Activated naive CD8-positive, alpha-beta T cell treated with anti-CD3 and anti-CD28 coated beads, Interleukin-2, amount 10 ng/mL, durations not matched to agents 7 days and 5 days (primary cell): ENCODE measurements around the gene TNFAIP8L2. TPM values are rescaled to one million over a fixed set of nuclear protein-coding genes. Genes with fewer than 3 reads are reported as not detected.
"Not testable (repeated sequence)": the region's sequence is repeated elsewhere in the genome, so short reads cannot be mapped to it uniquely, and the experiment has no call there.

ENCODE experiments used
- ATAC-seq: fragments of 150-1000 bp; cut with Tn5 transposase; one replicate; pipeline ENCODE4 v1.10.0; 2021; ENCODE audit warnings: low read depth, moderate library complexity
- POLR2A ChIA-PET: fragments of 350-600 bp; sonication (Branson Sonifier 250); formaldehyde crosslinking; loops from one replicate; lab custom pipeline; 2021; ENCODE audit warnings: antibody characterized with exemption; lab: Charles Lee
- DNase-seq: peaks from one replicate; pipeline ENCODE4 v3.0.0; 2021
- H3K27ac Mint-ChIP-seq: one replicate; pipeline ENCODE4 v1.8.0; 2022; ENCODE audit warnings: mild to moderate bottlenecking, mixed read lengths
- H3K27me3 Mint-ChIP-seq: one replicate; pipeline ENCODE4 v1.8.0; 2022; ENCODE audit warnings: mild to moderate bottlenecking, moderate library complexity, mixed read lengths
- H3K36me3 Mint-ChIP-seq: one replicate; pipeline ENCODE4 v1.8.0; 2021; ENCODE audit warnings: mild to moderate bottlenecking, mixed read lengths
- H3K4me1 Mint-ChIP-seq: one replicate; pipeline ENCODE4 v1.8.0; 2021; ENCODE audit warnings: mixed read lengths
- H3K4me3 Mint-ChIP-seq: one replicate; pipeline ENCODE4 v1.8.0; 2022; ENCODE audit warnings: mild to moderate bottlenecking, moderate library complexity, mixed read lengths
- H3K9me3 Mint-ChIP-seq: one replicate; pipeline ENCODE4 v1.8.0; 2021; ENCODE audit warnings: mixed read lengths
- total RNA-seq, 2 experiments: library from RNA; stranded (reverse); gene quantifications; one replicate each; pipeline ENCODE4 v1.2.3, GENCODE V29; 2021

Gene TNFAIP8L2
- total RNA-seq, 2 experiments from 2014 or later = 21.2 to 23.7 TPM

- DNase-seq (no peak), ATAC-seq (no peak)
- POLR2A ChIA-PET = interaction anchor here (0.7 to 2.2 kb wide), 3 partner anchors 10 to 69 kb away, joined by 3 to 23 read pairs (median 8); partner anchors contain the start of gene VPS72
- Mint-ChIP-seq H3K9me3 (no peaks in the 10 kb centered on the region), H3K4me3 (peak overlapping the region; percentile 98), H3K4me1 (peaks cover 32% of the 10 kb centered on the region), H3K36me3 (peaks cover 9% of the 10 kb centered on the region), H3K27ac (peak overlapping the region; percentile 95), H3K27me3 (peaks cover 3% of the 10 kb centered on the region)
Measured at GRCh38 chr1:151199873-151200581, 43.6 kb downstream of the TNFAIP8L2 start.

GRCh38 chr1:151205381-151205965 is 49.0 kb downstream of the TNFAIP8L2 start:
- peaks cover 13% of the 10 kb centered on the region for H3K4me1 Mint-ChIP-seq
- not testable (repeated sequence) for ATAC-seq, H3K9me3 Mint-ChIP-seq, H3K27ac Mint-ChIP-seq, DNase-seq, H3K27me3 Mint-ChIP-seq, H3K4me3 Mint-ChIP-seq
- peaks cover 11% of the 10 kb centered on the region for H3K36me3 Mint-ChIP-seq
- POLR2A ChIA-PET = interaction anchor here (0.6 kb wide), 1 partner anchor 121 kb away, joined by 4 read pairs; no protein-coding TSS in a partner anchor

Other genes with a start within 250 kb of the TNFAIP8L2 start
- 10 to 100 TPM; 64.0 to 64.6 TPM for gene SETDB1, start 230.3 kb upstream of the TNFAIP8L2 start, total RNA-seq
- gene CERS2, start 181.8 kb upstream of the TNFAIP8L2 start, total RNA-seq = 100 to 1,000 TPM; 153 TPM
- not detected for gene ANXA9, start 174.4 kb upstream of the TNFAIP8L2 start, total RNA-seq
- 10 to 100 TPM; 11.5 to 12.7 TPM for gene MINDY1, start 149.7 kb upstream of the TNFAIP8L2 start, total RNA-seq
- gene PRUNE1, start 148.2 kb upstream of the TNFAIP8L2 start, total RNA-seq = 10 to 100 TPM; 22.9 to 23.2 TPM
- gene BNIPL, start 120.1 kb upstream of the TNFAIP8L2 start, total RNA-seq = 1 to 10 TPM; 2.8 to 4.1 TPM
- 1 to 10 TPM; 1.9 TPM for gene C1orf56, start 108.9 kb upstream of the TNFAIP8L2 start, total RNA-seq
- 100 to 1,000 TPM; 282 to 294 TPM for gene CDC42SE1, start 97.0 kb upstream of the TNFAIP8L2 start, total RNA-seq
- 1 to 10 TPM; 5.4 to 6.0 TPM for gene MLLT11, start 96.3 kb upstream of the TNFAIP8L2 start, total RNA-seq
- gene GABPB2, start 85.9 kb upstream of the TNFAIP8L2 start, total RNA-seq = 10 to 100 TPM; 32.9 to 34.0 TPM
- gene SEMA6C, start 10.0 kb upstream of the TNFAIP8L2 start, total RNA-seq = 1 to 10 TPM; 4.2 to 6.0 TPM
- 1 to 10 TPM; 5.2 to 6.1 TPM for gene LYSMD1, start 9.3 kb downstream of the TNFAIP8L2 start, total RNA-seq
- 10 to 100 TPM; 64.5 to 66.6 TPM for gene SCNM1, start 9.5 kb downstream of the TNFAIP8L2 start, total RNA-seq
- gene TMOD4, start 19.3 kb downstream of the TNFAIP8L2 start, total RNA-seq = 1 to 10 TPM; 1.2 to 4.1 TPM
- gene VPS72, start 33.5 kb downstream of the TNFAIP8L2 start, total RNA-seq = 10 to 100 TPM; 67.4 to 86.9 TPM
- 10 to 100 TPM; 51.9 to 59.4 TPM for gene PIP5K1A, start 41.9 kb downstream of the TNFAIP8L2 start, total RNA-seq
- 100 to 1,000 TPM; 170 to 174 TPM for gene PSMD4, start 98.1 kb downstream of the TNFAIP8L2 start, total RNA-seq
- 10 to 100 TPM; 35.5 to 37.0 TPM for gene ZNF687, start 125.7 kb downstream of the TNFAIP8L2 start, total RNA-seq
- 10 to 100 TPM; 73.8 to 75.7 TPM for gene PI4KB, start 170.8 kb downstream of the TNFAIP8L2 start, total RNA-seq
- gene RFX5, start 190.6 kb downstream of the TNFAIP8L2 start, total RNA-seq = 10 to 100 TPM; 68.4 to 73.9 TPM
- not detected for gene SELENBP1, start 216.1 kb downstream of the TNFAIP8L2 start, total RNA-seq
- 100 to 1,000 TPM; 240 to 243 TPM for gene PSMB4, start 242.9 kb downstream of the TNFAIP8L2 start, total RNA-seq